GM21381 (cell line): ENCODE results near the gene MAP3K4.

ENCODE experiments used
- ATAC-seq: cut with Tn5 transposase; IDR thresholded peaks from one replicate; pipeline ENCODE4 v1.9.1; 2021; ENCODE audit warnings: mild to moderate bottlenecking, moderate library complexity; ENCODE audit not compliant: unreplicated experiment

Gene MAP3K4

GRCh38 chr6:160991406-160992060 is at the start of gene MAP3K4:
Gene MAP3K4 (plus strand): TSS chr6:160991769. CDS start chr6:160991932, 163 bp downstream.
- ATAC-seq: peak; percentile 69

GRCh38 chr6:160943997-160944396 is 47.6 kb upstream of the MAP3K4 start:
- no peak for ATAC-seq

- no peak for ATAC-seq
These were observed 45.9 kb upstream of the MAP3K4 start for GRCh38 chr6:160945516-160946177.

GRCh38 chr6:160949531-160949930 is 42.0 kb upstream of the MAP3K4 start:
- no peak for ATAC-seq

GRCh38 chr6:160950507-160950906 is 41.1 kb upstream of the MAP3K4 start:
- ATAC-seq: no peak

GRCh38 chr6:160951187-160952030 is 40.2 kb upstream of the MAP3K4 start:
- no peak for ATAC-seq

GRCh38 chr6:160952633-160953281 is 38.8 kb upstream of the MAP3K4 start:
- no peak for ATAC-seq

GRCh38 chr6:160955508-160956295 is 35.9 kb upstream of the MAP3K4 start:
- no peak for ATAC-seq

GRCh38 chr6:160956300-160957035 is 35.1 kb upstream of the MAP3K4 start:
- no peak for ATAC-seq

GRCh38 chr6:160959726-160960435 is 31.7 kb upstream of the MAP3K4 start:
- ATAC-seq: no peak

- no peak for ATAC-seq
These were observed 30.7 kb upstream of the MAP3K4 start for GRCh38 chr6:160960839-160961238.

- no peak for ATAC-seq
These were observed 28.5 kb upstream of the MAP3K4 start for GRCh38 chr6:160962835-160963623.

GRCh38 chr6:160963651-160964050 is 27.9 kb upstream of the MAP3K4 start:
- no peak for ATAC-seq

- ATAC-seq: no peak
These were observed 25.7 kb upstream of the MAP3K4 start for GRCh38 chr6:160965893-160966292.

GRCh38 chr6:160966493-160967229 is 24.9 kb upstream of the MAP3K4 start:
- ATAC-seq: no peak

GRCh38 chr6:160967351-160967750 is 24.2 kb upstream of the MAP3K4 start:
- no peak for ATAC-seq

- no peak for ATAC-seq
These were observed 23.7 kb upstream of the MAP3K4 start for GRCh38 chr6:160967833-160968232.

GRCh38 chr6:160971171-160971570 is 20.4 kb upstream of the MAP3K4 start:
- ATAC-seq: no peak
